Subcutaneous abdominal adipose tissue (tissue), 5 donors: ENCODE data around the gene NIN.

ENCODE experiments used
- H3K27ac ChIP-seq: one replicate; pipeline ENCODE4 v1.7.0; 2013; ENCODE audit warnings: low read depth, mild to moderate bottlenecking, inconsistent platforms, low read length, moderate library complexity
- H3K27me3 ChIP-seq, 5 donors: one replicate each; pipeline ENCODE4 v1.7.0; 2013; ENCODE audit warnings: low read length in 5 of 5, inconsistent platforms in 1 of 5; ENCODE audit not compliant: control insufficient read depth in 5 of 5, insufficient read depth in 4 of 5
- H3K36me3 ChIP-seq, 5 donors: one replicate each; pipeline ENCODE4 v1.7.0; 2013; ENCODE audit warnings: low read length in 5 of 5; ENCODE audit not compliant: control insufficient read depth in 5 of 5, insufficient read depth in 5 of 5
- H3K4me1 ChIP-seq, 5 donors: one replicate each; pipeline ENCODE4 v1.7.0; 2013; ENCODE audit warnings: low read length in 5 of 5, mild to moderate bottlenecking in 3 of 5, moderate library complexity in 1 of 5; ENCODE audit not compliant: control insufficient read depth in 5 of 5, insufficient read depth in 5 of 5
- H3K4me3 ChIP-seq, 5 donors: one replicate each; pipeline ENCODE4 v1.7.0; 2013; ENCODE audit warnings: low read length in 5 of 5, low read depth in 1 of 5
- H3K9ac ChIP-seq, 5 donors: one replicate each; pipeline ENCODE4 v1.7.0; 2013; ENCODE audit warnings: low read length in 5 of 5, mild to moderate bottlenecking in 4 of 5, moderate library complexity in 3 of 5
- H3K9me3 ChIP-seq, 5 donors: one replicate each; pipeline ENCODE4 v1.7.0; 2013; ENCODE audit warnings: low read length in 5 of 5; ENCODE audit not compliant: control insufficient read depth in 5 of 5
- donor health status: healthy.
- donor health status: healthy.
- donor health status: healthy.
- donor health status: healthy.
- donor health status: healthy.

The NIN gene

GRCh38 chr14:50806241-50806933 is 24.6 kb downstream of the NIN start:
- Histone ChIP-seq H3K27ac (no peak overlapping the region), H3K9ac (no peak overlapping the region), H3K4me3 (no peak overlapping the region), H3K4me1 (peaks cover 0 to 8% (median 6%) of the 10 kb centered on the region in 5 donors), H3K9me3 (no peaks in the 10 kb centered on the region), H3K36me3 (peaks cover 0 to 5% (median 3%) of the 10 kb centered on the region in 5 donors), H3K27me3 (no peaks in the 10 kb centered on the region)

- H3K36me3 ChIP-seq = peaks cover 0 to 5% (median 3%) of the 10 kb centered on the region in 5 donors
- no peaks in the 10 kb centered on the region for H3K27me3 ChIP-seq
- H3K4me1 ChIP-seq = peaks cover 0 to 8% (median 6%) of the 10 kb centered on the region in 5 donors
- no peak overlapping the region for H3K4me3 ChIP-seq
- no peaks in the 10 kb centered on the region for H3K9me3 ChIP-seq
- no peak overlapping the region for H3K27ac ChIP-seq
- no peak overlapping the region for H3K9ac ChIP-seq
Observed at GRCh38 chr14:50805396-50805795, 25.6 kb downstream of the NIN start.

- peaks cover 0 to 8% (median 6%) of the 10 kb centered on the region in 5 donors for H3K4me1 ChIP-seq
- H3K27me3 ChIP-seq = no peaks in the 10 kb centered on the region
- peaks cover 0 to 6% (median 5%) of the 10 kb centered on the region in 5 donors for H3K36me3 ChIP-seq
- H3K9me3 ChIP-seq = no peaks in the 10 kb centered on the region
- no peak overlapping the region for H3K9ac ChIP-seq
- H3K27ac ChIP-seq = no peak overlapping the region
- no peak overlapping the region for H3K4me3 ChIP-seq
Observed at GRCh38 chr14:50804181-50804721, 26.7 kb downstream of the NIN start.

- Histone ChIP-seq H3K9me3 (no peaks in the 10 kb centered on the region), H3K27me3 (no peaks in the 10 kb centered on the region), H3K4me3 (no peak overlapping the region), H3K36me3 (peaks cover 0 to 7% (median 5%) of the 10 kb centered on the region in 5 donors), H3K4me1 (peaks cover 0 to 7% (median 6%) of the 10 kb centered on the region in 5 donors), H3K9ac (no peak overlapping the region), H3K27ac (no peak overlapping the region)
Observed at GRCh38 chr14:50801706-50802105, 29.3 kb downstream of the NIN start.

- no peaks in the 10 kb centered on the region for H3K9me3 ChIP-seq
- H3K27me3 ChIP-seq = no peaks in the 10 kb centered on the region
- peaks cover 0 to 6% (median 4%) of the 10 kb centered on the region in 5 donors for H3K36me3 ChIP-seq
- no peak overlapping the region for H3K9ac ChIP-seq
- peaks cover 0 to 6% (median 0%) of the 10 kb centered on the region in 5 donors for H3K4me1 ChIP-seq
- H3K27ac ChIP-seq = no peak overlapping the region
- H3K4me3 ChIP-seq = no peak overlapping the region
Observed at GRCh38 chr14:50800032-50800431, 30.9 kb downstream of the NIN start.

- Histone ChIP-seq H3K27me3 (no peaks in the 10 kb centered on the region), H3K4me1 (no peaks in the 10 kb centered on the region), H3K27ac (no peak overlapping the region), H3K9ac (no peak overlapping the region), H3K4me3 (no peak overlapping the region), H3K36me3 (peaks cover 0 to 6% (median 4%) of the 10 kb centered on the region in 5 donors), H3K9me3 (no peaks in the 10 kb centered on the region)
Observed at GRCh38 chr14:50798048-50798421, 32.9 kb downstream of the NIN start.

- Histone ChIP-seq H3K4me3 (no peak overlapping the region), H3K4me1 (no peaks in the 10 kb centered on the region), H3K27me3 (no peaks in the 10 kb centered on the region), H3K27ac (no peak overlapping the region), H3K36me3 (peaks cover 0 to 10% (median 6%) of the 10 kb centered on the region in 5 donors), H3K9ac (no peak overlapping the region), H3K9me3 (no peaks in the 10 kb centered on the region)
Observed at GRCh38 chr14:50797250-50798047, 33.5 kb downstream of the NIN start.

- Histone ChIP-seq H3K9ac (no peak overlapping the region), H3K9me3 (no peaks in the 10 kb centered on the region), H3K27ac (no peak overlapping the region), H3K27me3 (no peaks in the 10 kb centered on the region), H3K36me3 (peaks cover 0 to 16% (median 12%) of the 10 kb centered on the region in 5 donors), H3K4me3 (no peak overlapping the region), H3K4me1 (no peaks in the 10 kb centered on the region)
Observed at GRCh38 chr14:50796390-50796789, 34.6 kb downstream of the NIN start.

GRCh38 chr14:50795909-50796308 is 35.1 kb downstream of the NIN start:
- no peaks in the 10 kb centered on the region for H3K27me3 ChIP-seq
- no peaks in the 10 kb centered on the region for H3K9me3 ChIP-seq
- H3K36me3 ChIP-seq = peaks cover 0 to 18% (median 14%) of the 10 kb centered on the region in 5 donors
- H3K9ac ChIP-seq = no peak overlapping the region
- no peak overlapping the region for H3K27ac ChIP-seq
- H3K4me3 ChIP-seq = no peak overlapping the region
- no peaks in the 10 kb centered on the region for H3K4me1 ChIP-seq

GRCh38 chr14:50795142-50795541 is 35.8 kb downstream of the NIN start:
- Histone ChIP-seq H3K4me1 (no peaks in the 10 kb centered on the region), H3K4me3 (no peak overlapping the region), H3K27me3 (no peaks in the 10 kb centered on the region), H3K27ac (no peak overlapping the region), H3K9me3 (no peaks in the 10 kb centered on the region), H3K9ac (no peak overlapping the region), H3K36me3 (peaks cover 0 to 20% (median 18%) of the 10 kb centered on the region in 5 donors)
